Measurements from ENCODE around the gene DCTN1. TPM values are rescaled to one million over a fixed set of nuclear protein-coding genes. Genes with fewer than 3 reads are reported as not detected.

DCTN1 gene
- total and polyA plus RNA-seq, 4 donors = 69.9 to 142 (median 104) TPM

DNA sequence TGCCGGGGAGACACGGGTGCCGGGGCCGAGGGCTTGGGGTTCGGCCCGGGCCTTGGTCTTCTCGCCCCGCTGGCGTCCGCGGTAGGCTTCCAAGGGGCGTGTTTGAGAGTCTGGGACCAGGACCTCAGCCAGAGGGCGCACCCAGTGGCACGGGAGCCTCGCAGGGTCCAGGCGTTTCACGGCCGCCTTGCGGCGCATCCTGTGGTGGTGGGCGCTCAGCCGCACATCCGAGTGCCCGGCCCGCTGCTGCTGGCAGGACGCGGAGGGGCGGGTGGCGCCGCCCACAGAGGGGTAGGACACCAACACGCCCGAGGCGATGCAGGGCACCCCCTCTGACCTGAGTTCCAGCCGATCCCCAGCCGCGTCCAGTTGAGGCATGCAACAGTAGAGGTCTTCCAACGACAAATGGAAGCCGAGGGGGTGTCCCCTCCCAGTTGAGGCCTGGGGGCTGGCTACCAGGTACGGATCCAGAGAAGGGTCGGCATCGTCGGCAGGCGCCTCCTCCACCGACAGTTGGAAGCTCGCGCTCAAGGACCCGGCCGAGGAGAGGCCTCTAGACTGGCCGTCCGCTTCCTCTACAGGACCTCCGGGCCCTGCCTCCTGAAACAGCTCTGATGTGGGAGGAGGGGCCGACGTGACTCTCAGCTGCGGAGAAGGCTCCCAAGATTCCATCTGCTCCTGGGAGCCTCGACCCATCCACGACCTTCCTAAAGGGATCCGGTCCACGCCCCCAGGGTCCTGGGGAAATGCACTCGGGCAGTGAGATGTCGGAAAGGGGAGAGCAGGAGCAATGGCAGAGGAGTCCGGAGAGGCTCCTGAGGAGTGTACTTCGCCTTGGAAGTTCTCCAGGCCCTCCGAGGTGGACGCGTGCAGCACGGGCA lies 35.0 kb upstream of the DCTN1 start:
- TF ChIP-seq, protein P1, sequence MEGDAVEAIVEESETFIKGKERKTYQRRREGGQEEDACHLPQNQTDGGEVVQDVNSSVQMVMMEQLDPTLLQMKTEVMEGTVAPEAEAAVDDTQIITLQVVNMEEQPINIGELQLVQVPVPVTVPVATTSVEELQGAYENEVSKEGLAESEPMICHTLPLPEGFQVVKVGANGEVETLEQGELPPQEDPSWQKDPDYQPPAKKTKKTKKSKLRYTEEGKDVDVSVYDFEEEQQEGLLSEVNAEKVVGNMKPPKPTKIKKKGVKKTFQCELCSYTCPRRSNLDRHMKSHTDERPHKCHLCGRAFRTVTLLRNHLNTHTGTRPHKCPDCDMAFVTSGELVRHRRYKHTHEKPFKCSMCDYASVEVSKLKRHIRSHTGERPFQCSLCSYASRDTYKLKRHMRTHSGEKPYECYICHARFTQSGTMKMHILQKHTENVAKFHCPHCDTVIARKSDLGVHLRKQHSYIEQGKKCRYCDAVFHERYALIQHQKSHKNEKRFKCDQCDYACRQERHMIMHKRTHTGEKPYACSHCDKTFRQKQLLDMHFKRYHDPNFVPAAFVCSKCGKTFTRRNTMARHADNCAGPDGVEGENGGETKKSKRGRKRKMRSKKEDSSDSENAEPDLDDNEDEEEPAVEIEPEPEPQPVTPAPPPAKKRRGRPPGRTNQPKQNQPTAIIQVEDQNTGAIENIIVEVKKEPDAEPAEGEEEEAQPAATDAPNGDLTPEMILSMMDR (IDR thresholded peaks at IDR 0.05; ENCODE audit: control extremely low read depth, extremely low read depth) = no peak
- 6 to 10% methylated on average over 49 to 66 of the region's 66 CpGs for WGBS, 2 donors
- H3K27ac ChIP-seq (ENCODE audit: low read depth in 1 of 2, low read length in 1 of 2) = peak overlapping the region in 1 of 2 donors; percentile 8
- peaks cover 0 to 21% (median 0%) of the 10 kb centered on the region in 5 donors for H3K4me1 ChIP-seq (ENCODE audit: control insufficient read depth in 5 of 5, insufficient read depth in 5 of 5, low read length in 5 of 5)
- ATAC-seq (ENCODE audit: insufficient read depth, low FRiP score) (peak; percentile 56), DNase-seq (peak; percentile 65 to 80 (median 76))
- H3K4me3 ChIP-seq = peak overlapping the region; percentile 49
- no peaks in the 10 kb centered on the region for H3K9me3 ChIP-seq (ENCODE audit: control insufficient read depth in 4 of 4, insufficient read depth in 3 of 4, low read length in 3 of 4)
- peak overlapping the region in 1 of 2 donors; percentile 33 for H3K9ac ChIP-seq (ENCODE audit: insufficient read depth in 1 of 2, low read length in 2 of 2)
- H3K36me3 ChIP-seq (ENCODE audit: control insufficient read depth in 4 of 4, insufficient read depth in 4 of 4, low read length in 4 of 4) = no peaks in the 10 kb centered on the region
- no peaks in the 10 kb centered on the region for H3K27me3 ChIP-seq (ENCODE audit: control insufficient read depth in 3 of 3, insufficient read depth in 3 of 3, low read length in 2 of 3)

DNA sequence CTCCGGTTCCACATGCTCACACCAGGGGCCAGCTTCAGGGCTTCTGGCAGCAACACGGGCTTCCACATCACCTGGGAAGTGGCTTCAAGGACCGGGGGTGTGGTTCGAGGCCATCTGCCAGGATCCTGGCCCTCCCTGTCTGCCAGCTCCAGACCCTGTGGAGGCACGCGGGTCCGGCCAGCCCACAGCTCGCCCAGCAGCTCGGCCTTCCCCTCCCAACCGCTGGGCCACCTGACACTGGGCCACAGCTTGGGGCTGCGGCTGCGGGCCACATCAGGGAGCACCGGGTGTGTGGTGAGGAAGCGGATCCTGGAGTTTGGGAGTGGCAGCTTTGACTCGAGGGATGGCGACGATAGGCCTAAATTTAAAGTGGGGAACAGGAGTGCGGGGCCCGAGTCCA lies 34.3 kb upstream of the DCTN1 start:
- H3K36me3 ChIP-seq (ENCODE audit: control insufficient read depth in 4 of 4, insufficient read depth in 4 of 4, low read length in 4 of 4) = no peaks in the 10 kb centered on the region
- peak overlapping the region in 1 of 2 donors; percentile 8 for H3K27ac ChIP-seq (ENCODE audit: low read depth in 1 of 2, low read length in 1 of 2)
- H3K27me3 ChIP-seq (ENCODE audit: control insufficient read depth in 3 of 3, insufficient read depth in 3 of 3, low read length in 2 of 3) = no peaks in the 10 kb centered on the region
- peaks cover 0 to 21% (median 0%) of the 10 kb centered on the region in 5 donors for H3K4me1 ChIP-seq (ENCODE audit: control insufficient read depth in 5 of 5, insufficient read depth in 5 of 5, low read length in 5 of 5)
- no peak for ATAC-seq (ENCODE audit: insufficient read depth, low FRiP score)
- H3K9ac ChIP-seq (ENCODE audit: insufficient read depth in 1 of 2, low read length in 2 of 2) = no peak overlapping the region
- peak overlapping the region; percentile 29 for H3K4me3 ChIP-seq
- 54 to 59% methylated on average over 19 of the region's 19 CpGs for whole genome bisulfite sequencing, 2 donors
- TF ChIP-seq, protein P1 (IDR thresholded peaks at IDR 0.05; ENCODE audit: control extremely low read depth, extremely low read depth) = no peak
- DNase-seq = no peak
- H3K9me3 ChIP-seq (ENCODE audit: control insufficient read depth in 4 of 4, insufficient read depth in 3 of 4, low read length in 3 of 4) = no peaks in the 10 kb centered on the region

DNA sequence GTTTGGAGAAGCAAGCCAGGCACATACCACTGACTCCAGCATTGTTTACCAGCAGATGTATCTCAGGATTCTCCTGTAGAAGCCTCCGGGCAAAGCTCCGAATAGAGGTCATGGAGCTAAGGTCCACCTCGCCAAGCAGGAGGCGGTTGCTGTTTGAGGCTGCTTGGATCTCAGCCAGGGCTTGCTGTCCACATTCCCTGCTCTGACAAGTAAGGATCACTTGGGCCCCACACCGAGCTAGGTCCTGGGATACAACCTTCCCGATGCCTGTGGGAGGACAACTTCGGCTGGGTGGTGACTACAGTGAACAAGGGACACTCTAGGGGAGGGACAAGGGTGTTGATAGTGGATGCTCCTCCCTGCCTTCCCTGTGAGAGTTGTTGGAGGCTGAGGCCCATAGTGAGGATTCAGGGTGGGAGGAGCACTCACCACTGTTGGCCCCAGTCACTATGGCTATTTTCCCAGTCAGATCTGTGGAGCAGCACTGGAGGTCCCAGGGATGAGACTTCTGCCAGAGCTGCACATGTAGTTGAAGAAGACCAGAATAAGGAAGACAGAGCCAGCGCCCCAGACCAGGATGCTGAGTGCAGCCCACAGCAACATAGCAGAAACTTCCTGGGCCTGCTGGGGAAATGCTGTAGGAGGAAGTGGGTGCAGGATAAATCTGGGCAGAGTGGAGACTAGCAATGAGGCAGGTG lies 33.0 kb upstream of the DCTN1 start:
- WGBS, 2 donors = 83 to 87% methylated on average over 8 of the region's 8 CpGs
- H3K36me3 ChIP-seq (ENCODE audit: control insufficient read depth in 4 of 4, insufficient read depth in 4 of 4, low read length in 4 of 4) = no peaks in the 10 kb centered on the region
- ATAC-seq (ENCODE audit: insufficient read depth, low FRiP score) (no peak), DNase-seq (no peak)
- H3K27me3 ChIP-seq (ENCODE audit: control insufficient read depth in 3 of 3, insufficient read depth in 3 of 3, low read length in 2 of 3) = peaks cover 0 to 8% (median 0%) of the 10 kb centered on the region in 3 donors
- H3K4me1 ChIP-seq (ENCODE audit: control insufficient read depth in 5 of 5, insufficient read depth in 5 of 5, low read length in 5 of 5) = peaks cover 0 to 21% (median 0%) of the 10 kb centered on the region in 5 donors
- no peak overlapping the region for H3K27ac ChIP-seq (ENCODE audit: low read depth in 1 of 2, low read length in 1 of 2)
- no peak overlapping the region for H3K9ac ChIP-seq (ENCODE audit: insufficient read depth in 1 of 2, low read length in 2 of 2)
- TF ChIP-seq, protein P1 (IDR thresholded peaks at IDR 0.05; ENCODE audit: control extremely low read depth, extremely low read depth) = no peak
- H3K4me3 ChIP-seq = no peak overlapping the region
- H3K9me3 ChIP-seq (ENCODE audit: control insufficient read depth in 4 of 4, insufficient read depth in 3 of 4, low read length in 3 of 4) = no peaks in the 10 kb centered on the region

All from lung (tissue), 12 donors.